NK-92 (cell line): ENCODE measurements around the gene CARM1.
"Not testable (repeated sequence)": the region's sequence is repeated elsewhere in the genome, so short reads cannot be mapped to it uniquely, and the experiment has no call there.

ENCODE experiments used
- DNase-seq: peaks from one replicate; lab custom pipeline; 2025; ENCODE audit not compliant: unreplicated experiment; lab: John Stamatoyannopoulos, UW

The CARM1 gene

GRCh38 chr19:10872546-10873107, 1.3 kb downstream of the CARM1 start:
- no peak for DNase-seq

GRCh38 chr19:10874024-10874423, 2.7 kb downstream of the CARM1 start:
- no peak for DNase-seq

- DNase-seq: no peak
Measured at GRCh38 chr19:10876459-10877240, 5.3 kb downstream of the CARM1 start.

- not testable (repeated sequence) for DNase-seq
Measured at GRCh38 chr19:10877608-10878007, 6.3 kb downstream of the CARM1 start.

- DNase-seq: no peak
Measured at GRCh38 chr19:10878253-10878652, 6.9 kb downstream of the CARM1 start.

- DNase-seq: no peak
Measured at GRCh38 chr19:10881403-10882107, 10.2 kb downstream of the CARM1 start.

- no peak for DNase-seq
Measured at GRCh38 chr19:10882108-10882457, 10.7 kb downstream of the CARM1 start.

- DNase-seq: no peak
Measured at GRCh38 chr19:10884274-10884673, 12.9 kb downstream of the CARM1 start.

GRCh38 chr19:10885201-10886169, 14.1 kb downstream of the CARM1 start:
- no peak for DNase-seq

- no peak for DNase-seq
Measured at GRCh38 chr19:10887616-10888367, 16.4 kb downstream of the CARM1 start.

- no peak for DNase-seq
Measured at GRCh38 chr19:10888421-10888866, 17.1 kb downstream of the CARM1 start.

GRCh38 chr19:10889880-10890279, 18.5 kb downstream of the CARM1 start:
- no peak for DNase-seq

- DNase-seq: no peak
Measured at GRCh38 chr19:10891405-10892086, 20.2 kb downstream of the CARM1 start.

- no peak for DNase-seq
Measured at GRCh38 chr19:10892256-10892655, 20.9 kb downstream of the CARM1 start.

GRCh38 chr19:10894911-10895213, 23.5 kb downstream of the CARM1 start:
- no peak for DNase-seq

GRCh38 chr19:10895363-10895762, 24.0 kb downstream of the CARM1 start:
- DNase-seq: no peak

GRCh38 chr19:10895920-10896319, 24.6 kb downstream of the CARM1 start:
- DNase-seq: no peak

- no peak for DNase-seq
Measured at GRCh38 chr19:10896851-10897526, 25.6 kb downstream of the CARM1 start.

- DNase-seq: no peak
Measured at GRCh38 chr19:10898633-10899032, 27.3 kb downstream of the CARM1 start.
